ENCODE results near the gene MAOB.
A peak's percentile ranks its signal among the peaks of the same experiment; 100 is the strongest.
"Not testable (repeated sequence)": the region's sequence is repeated elsewhere in the genome, so short reads cannot be mapped to it uniquely, and the experiment has no call there.

MAOB gene

DNA sequence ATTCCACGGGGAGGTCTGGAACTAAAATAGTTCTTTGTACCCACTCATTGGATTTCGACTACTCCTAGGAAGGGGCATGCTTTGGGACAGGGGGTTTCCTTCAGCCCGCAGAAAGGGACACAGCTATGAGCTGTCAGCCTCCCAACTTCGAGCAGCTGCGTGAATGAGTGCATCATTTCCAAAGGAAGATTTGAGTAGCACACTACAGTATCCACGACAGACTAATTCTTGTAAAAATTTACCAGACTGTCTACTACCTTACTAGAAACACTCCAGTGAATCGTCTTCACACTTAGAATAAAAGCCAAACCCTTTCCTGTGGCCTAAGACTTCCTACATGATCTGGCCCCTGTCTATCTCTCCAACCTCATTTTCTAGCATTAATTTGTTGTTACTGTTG is 124.2 kb downstream of the MAOB start:
- DNase-seq (ENCODE audit: low read depth in 2 of 2, low spot score in 1 of 2): no peak

DNA sequence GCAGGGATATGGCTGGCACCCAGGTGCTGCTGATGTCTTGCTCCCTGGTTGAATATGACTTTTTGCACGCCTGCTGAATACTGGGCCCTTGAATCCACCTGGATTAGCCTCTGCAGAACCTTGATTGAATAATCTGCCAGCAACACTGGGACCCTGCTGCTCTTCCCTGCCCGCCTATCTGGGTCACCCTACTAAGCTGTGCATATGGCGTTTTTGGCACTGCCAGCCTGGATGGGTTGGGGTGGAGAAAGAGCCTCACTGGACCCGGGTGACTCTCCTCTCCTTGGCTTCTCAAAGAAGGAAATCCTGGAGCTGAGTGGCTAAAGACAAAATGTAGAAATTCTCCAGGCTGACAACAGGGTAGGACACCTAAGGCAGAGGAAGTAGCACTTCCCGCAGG is 126.2 kb downstream of the MAOB start:
- no peak for DNase-seq (ENCODE audit: low read depth in 2 of 2, low spot score in 1 of 2)

DNA sequence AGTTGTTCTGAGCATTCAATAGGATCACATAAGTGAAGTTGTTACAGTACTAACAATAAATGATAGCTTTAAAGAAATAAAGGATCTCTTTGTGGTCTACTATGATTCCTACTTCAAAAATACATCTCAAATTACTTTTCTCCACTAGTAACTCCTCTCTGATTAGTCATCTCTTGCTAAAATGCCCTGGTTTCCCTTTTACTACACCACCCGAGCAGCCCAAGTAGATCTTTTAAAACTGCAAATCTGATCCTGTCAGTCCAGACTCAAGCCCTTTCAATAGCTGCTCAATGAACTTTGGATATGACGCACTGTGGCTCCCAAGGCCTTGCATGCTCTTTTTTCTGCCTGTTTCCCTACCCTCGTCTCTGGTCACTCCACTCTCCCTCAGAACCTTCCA is 128.6 kb downstream of the MAOB start:
- DNase-seq (ENCODE audit: low read depth in 2 of 2, low spot score in 1 of 2): no peak

DNA sequence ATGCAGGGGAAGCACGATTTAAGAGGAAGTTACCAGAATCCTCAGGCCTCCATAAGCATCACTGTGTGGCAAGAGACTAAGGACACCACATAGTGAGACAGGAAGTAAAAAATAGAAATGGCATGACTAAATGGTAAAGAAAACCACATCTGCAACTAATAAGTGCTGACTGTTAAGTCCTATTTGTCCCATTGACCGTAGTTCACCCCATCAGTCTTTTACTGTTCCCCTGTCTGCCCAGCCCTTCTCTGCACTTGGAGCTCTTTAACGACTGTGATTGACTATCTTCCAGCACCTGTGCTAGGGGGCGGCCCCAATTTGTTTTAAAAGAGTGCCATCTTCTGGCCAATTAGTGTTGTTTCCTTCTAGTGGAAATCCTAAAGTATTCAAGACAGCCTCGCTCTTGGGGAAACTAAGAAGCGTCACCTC is 132.0 kb downstream of the MAOB start:
- peak in 1 of 2 donors; percentile 9 for DNase-seq (ENCODE audit: low read depth in 2 of 2, low spot score in 1 of 2)

DNA sequence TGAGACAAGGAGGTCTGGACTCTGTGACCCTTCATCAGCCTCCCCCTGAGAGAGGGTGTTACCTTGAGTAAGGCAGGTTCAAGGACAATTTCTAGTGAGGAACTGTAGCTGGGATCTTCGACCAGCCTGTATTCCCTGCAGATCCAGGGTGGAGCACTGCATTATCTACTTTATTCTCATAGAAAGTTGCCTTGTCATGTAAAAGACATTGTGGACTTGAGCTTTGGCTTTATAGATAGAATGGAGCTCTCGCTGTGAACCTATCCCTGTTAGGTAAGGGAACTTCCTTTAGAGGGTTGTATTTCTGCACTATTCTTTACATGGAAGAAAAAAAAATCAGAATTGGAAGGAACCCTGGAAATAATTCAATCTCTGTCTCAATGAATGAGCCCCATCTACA is 134.8 kb downstream of the MAOB start:
- DNase-seq (ENCODE audit: low read depth in 2 of 2, low spot score in 1 of 2): no peak

DNA sequence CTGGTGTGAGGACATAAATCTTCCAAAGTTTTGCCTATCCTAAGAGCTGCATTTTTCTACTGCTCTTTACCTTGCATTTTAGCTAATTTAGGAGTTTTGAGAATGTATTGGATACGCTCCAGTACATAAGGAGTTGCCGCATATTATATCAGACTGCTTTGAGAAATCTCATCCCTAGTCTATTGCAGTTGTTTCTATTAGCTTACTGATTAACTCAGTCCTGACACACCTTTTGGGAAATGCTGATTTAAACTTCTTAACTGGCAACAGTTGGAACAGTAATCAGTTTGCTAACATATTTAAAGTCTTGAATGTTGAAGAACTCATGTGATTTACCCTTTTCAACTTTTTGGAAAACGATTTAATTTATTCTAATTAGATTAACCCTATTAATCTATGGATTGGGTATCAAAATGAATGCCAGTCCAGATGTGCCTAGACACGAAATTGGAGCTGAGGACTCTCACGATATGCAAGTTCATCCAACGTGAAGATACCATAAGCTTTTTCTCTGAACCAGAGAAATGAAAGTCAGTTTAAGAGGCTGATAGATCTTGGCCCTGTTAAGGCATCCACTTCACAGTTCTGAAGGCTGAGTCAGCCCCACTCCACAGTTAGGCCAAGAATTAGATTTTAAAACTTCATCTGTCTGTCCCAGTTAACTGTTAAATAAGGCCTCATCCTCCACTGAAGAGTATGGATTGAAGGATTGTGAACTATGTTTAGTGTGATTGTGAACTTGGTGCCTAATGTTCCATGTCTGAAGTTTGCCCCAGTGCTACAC is 136.1 kb downstream of the MAOB start:
- no peak for DNase-seq (ENCODE audit: low read depth in 2 of 2, low spot score in 1 of 2)

DNA sequence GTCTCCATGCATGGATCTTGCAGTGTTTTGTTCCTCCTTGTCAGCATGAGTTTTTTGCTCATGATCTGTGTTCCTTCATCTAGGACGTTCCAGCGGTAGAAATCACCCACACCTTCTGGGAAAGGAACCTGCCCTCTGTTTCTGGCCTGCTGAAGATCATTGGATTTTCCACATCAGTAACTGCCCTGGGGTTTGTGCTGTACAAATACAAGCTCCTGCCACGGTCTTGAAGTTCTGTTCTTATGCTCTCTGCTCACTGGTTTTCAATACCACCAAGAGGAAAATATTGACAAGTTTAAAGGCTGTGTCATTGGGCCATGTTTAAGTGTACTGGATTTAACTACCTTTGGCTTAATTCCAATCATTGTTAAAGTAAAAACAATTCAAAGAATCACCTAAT is 138.0 kb downstream of the MAOB start:
- DNase-seq (ENCODE audit: low read depth in 2 of 2, low spot score in 1 of 2): no peak

DNA sequence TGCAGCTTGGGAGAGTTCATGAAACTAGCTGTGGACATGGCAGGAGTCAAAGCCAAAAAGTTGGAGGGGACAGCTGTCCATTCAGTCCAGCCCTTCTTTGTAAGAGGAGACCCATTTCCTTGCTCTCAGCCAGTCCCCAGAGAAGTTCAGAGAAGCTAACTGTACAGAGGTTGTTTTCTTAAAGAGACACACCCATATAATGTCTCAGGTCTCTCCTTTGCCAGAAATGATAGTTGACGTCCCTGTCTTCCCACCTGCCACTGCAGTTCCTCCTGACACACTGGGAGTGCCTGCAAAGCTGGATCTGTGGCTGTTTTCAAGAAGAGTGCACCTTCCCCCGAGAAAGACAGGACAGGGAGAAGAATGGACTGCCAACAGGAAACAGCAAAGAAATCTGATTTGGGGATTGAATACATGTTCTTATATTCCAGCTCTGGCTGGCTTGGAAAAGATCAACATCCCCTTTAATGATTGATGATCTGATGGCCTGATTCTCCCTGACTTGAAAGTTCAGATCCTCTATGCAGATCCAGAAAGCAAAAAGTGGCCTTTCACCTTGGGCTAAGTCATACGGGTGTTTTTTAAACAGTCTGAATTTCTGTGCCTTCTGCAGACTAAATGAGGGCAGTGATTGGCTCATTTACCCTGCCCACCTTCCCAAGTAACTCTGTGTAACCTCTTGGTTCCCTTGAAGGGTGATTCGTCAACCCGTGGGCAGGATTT is 139.0 kb downstream of the MAOB start:
- DNase-seq (ENCODE audit: low read depth in 2 of 2, low spot score in 1 of 2): no peak

DNA sequence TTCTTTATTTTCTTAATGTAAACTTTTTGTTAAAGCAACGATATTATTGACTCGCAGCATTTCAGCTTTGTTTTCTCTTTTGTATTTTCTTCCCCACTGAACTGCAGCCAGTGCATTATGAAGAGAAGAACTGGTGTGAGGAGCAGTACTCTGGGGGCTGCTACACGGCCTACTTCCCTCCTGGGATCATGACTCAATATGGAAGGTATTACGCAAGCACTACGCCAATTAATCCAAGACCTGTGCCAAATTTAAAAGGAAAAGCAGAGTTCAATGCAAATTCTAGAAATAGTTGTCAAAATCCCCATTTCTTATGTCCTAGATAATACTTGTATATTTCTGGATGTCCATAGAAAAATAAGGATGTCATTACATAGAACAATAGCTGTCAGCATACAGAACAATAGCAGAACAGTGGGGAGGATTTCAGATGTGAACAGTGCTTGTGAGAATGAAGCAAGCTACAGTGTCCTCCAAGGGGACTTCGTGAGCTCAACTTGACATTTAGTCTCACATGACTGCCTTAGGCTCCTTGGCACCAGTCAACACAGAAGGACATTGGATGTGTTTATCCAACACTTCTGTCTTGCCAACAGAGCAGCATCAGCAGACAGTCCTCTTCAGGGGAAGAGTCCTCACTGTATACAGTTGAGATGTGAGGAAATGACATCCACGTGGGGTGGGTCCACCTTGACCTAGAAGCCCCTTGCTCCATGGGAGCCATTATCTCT is 140.2 kb downstream of the MAOB start:
- no peak for DNase-seq (ENCODE audit: low read depth in 2 of 2, low spot score in 1 of 2)

DNA sequence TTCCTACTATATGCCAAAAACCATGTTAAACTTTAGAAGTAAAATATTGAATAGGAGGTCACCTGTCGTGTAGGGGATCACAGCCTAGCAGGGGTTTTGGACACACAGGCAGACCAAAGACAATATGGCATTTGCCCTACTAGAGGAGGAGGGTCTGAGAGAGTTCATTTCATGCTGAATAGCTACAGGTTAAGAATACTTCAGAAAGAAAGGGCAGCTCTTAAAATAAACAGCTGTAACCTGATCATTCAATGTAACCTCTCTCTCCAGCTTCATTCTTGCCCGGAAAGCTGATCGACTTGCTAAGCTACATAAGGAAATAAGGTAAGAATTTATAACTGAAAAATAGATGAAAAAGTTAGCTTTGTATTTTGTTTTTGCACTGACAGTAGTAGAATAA is 146.3 kb downstream of the MAOB start:
- DNase-seq (ENCODE audit: low read depth in 2 of 2, low spot score in 1 of 2): no peak

DNA sequence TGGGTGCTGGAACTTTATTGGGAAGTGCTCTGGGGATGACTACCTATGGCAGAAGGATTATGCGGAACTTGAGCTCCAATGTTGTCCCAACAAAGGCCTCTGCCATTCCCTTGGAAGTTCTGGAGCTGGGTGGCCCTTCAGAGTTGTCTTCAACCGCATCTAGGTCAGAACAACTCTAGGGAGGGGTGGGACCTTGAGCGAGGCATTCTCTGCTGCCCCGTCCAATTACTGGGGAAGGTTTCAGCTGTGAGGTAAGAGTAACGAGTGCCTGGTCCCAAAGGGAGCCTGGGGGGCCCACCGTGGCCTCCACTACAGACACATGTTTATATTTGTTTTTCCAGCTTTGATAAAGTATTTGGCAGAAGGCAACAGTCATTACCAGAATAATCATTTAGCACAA is 146.7 kb downstream of the MAOB start:
- DNase-seq (ENCODE audit: low read depth in 2 of 2, low spot score in 1 of 2): no peak

DNA sequence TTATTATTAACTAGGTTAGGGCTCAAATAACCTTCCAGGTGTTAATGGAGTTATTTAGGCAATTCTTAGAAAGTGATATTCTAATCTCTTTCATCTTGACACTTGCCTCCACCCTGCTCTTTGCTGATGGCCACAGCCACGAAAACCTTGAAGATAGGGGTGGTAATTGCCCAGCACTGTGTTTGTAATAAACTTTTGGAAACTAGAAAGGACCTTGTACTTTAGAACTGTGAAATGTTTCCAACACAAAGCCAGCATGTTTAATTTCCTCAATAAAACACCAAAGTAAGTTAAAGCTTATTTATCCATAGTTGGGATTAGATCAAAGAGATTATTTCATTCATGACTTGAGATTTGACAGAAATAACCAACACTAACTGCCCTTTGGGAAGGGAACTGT is 147.8 kb downstream of the MAOB start:
- no peak for DNase-seq (ENCODE audit: low read depth in 2 of 2, low spot score in 1 of 2)

DNA sequence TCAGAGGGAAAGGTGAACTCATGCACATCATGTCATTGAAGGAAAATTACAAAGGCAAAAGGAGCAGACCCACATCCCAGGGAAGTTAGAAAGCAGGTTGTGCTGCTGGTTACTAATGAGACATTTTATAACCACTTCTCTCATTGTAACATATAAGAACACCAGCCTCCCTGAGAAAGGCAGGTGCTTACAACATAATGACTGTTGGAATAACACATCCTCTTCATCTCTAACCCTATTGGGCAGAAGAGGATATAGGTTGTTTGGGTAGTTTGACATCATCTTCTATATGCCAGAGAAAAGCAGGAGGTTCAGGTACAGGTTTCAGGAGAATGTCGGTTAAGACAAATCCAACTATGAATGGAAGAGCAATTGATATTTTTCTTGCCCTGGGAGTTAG is 148.6 kb downstream of the MAOB start:
- DNase-seq (ENCODE audit: low read depth in 2 of 2, low spot score in 1 of 2): no peak

DNA sequence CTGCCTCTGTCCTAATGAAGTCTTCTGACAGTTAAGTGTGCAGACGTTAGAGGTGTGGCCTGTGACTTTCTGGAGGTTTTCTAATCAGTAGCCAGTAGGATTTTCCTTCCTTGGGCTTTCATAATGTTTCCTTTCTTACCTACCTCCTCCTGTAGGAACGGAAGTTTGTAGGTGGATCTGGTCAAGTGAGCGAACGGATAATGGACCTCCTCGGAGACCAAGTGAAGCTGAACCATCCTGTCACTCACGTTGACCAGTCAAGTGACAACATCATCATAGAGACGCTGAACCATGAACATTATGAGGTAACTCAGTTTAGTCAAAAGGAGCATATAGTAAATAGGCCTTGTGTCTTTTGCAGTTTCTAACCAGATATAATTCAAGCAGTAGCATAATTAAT is 151.2 kb downstream of the MAOB start:
- DNase-seq (ENCODE audit: low read depth in 2 of 2, low spot score in 1 of 2): no peak

DNA sequence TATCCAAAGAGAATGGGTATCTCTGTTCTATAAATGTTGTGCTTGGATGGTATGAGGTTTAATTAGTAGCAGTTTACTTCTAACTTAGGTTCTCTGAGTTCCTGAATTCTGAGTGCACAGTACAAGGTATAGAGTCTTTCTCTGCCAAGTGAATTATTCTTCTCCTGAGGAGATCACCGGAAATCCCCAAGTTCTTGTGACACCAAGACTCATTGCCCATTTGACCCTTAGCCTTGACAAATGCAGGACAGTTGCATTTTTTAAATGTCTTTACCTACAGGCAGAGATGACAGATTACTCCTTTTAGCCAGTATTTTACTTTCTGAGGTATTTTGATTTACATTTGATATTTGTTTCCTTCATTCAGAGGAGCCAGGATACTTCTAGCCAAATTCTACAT is 153.3 kb downstream of the MAOB start:
- DNase-seq (ENCODE audit: low read depth in 2 of 2, low spot score in 1 of 2): no peak

DNA sequence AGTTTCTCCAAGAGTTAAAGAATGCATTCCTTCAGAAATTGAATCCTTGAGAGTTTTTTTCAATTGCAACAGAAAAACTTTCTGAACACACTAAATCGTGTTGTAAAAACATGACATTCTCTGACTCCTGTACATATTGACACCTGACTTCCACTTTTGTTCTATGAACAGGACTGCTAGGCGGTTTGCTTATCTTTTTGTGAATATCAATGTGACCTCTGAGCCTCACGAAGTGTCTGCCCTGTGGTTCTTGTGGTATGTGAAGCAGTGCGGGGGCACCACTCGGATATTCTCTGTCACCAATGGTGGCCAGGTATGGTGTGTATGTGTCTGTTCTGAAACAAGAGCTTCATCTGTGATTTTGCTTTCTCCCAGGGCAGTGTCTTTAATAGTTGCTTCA is 154.2 kb downstream of the MAOB start:
- no peak for DNase-seq (ENCODE audit: low read depth in 2 of 2, low spot score in 1 of 2)

DNA sequence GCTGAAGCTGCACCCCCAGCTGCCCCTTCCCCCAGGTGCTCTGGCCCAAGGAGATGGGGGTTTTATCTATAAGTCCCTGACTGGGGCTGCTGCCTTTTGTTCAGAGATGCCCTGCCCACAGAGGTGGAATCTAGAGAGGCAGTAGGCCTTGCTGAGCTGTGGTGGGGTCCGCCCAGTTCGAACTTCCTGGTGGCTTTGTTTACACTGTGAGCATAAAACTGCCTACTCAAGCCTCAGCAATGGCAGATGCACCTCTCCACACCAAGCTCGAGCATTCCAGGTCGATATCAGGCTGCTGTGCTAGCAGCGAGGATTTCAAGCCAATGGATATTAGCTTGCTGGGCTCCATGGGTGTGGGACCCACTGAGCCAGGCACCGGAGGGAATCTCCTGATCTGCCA is 155.0 kb downstream of the MAOB start:
- DNase-seq (ENCODE audit: low read depth in 2 of 2, low spot score in 1 of 2): not testable (repeated sequence)

DNA sequence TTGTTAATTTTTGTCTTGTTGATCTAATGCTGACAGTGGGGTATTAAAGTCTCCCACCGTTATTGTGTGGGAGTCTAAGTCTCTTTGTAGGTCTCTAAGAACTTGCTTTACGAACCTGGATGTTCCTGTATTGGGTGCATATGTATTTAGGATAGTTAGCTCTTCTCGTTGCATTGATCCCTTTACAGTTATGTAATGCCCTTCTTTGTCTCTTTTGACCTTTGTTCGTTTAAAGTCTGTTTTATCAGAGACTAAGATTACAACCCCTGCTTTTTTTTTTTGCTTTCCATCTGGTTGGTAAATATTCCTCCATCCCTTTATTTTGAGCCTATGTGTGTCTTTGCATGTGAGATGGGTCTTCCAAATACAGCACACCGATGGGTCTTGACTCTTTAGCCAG is 157.0 kb downstream of the MAOB start:
- not testable (repeated sequence) for DNase-seq (ENCODE audit: low read depth in 2 of 2, low spot score in 1 of 2)

DNA sequence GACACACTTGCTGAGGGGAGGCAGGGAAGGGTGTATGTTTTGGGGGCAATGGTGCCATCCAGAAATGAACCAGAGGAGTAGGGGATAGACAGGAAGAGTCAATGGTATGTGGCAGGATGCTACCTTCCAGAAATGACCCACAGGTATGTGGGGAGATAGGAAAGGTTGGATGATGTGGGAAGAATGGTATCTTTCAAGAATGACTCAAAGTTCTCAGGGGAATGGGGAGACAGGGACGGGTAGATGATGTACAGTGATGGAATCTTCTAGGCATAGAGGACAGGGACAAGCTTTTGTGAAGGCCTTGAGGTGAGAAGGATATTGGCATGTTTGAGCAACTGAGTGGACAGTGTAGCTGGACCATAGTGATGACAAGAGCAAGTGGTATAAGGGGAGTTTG is 161.3 kb downstream of the MAOB start:
- no peak for DNase-seq (ENCODE audit: low read depth in 2 of 2, low spot score in 1 of 2)

DNA sequence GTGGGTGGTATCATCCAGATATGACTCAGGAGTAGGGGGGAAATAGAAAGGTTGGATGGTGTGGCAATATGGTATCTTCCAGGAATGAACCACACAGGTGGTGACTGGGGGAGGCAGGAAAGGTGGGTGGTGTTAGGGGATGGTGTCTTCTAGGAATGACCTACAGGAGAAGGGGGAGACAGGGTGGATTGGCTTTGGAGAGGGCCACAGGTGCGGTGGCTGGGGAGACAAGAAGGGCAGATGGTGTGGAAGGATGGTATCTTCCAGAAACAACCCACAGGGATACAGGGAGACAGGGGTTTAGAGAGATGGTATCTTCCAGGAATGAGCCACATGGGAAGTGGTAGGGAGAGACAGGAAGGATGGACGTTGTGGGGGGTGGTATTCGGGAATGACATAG is 162.2 kb downstream of the MAOB start:
- no peak for DNase-seq (ENCODE audit: low read depth in 2 of 2, low spot score in 1 of 2)

DNA sequence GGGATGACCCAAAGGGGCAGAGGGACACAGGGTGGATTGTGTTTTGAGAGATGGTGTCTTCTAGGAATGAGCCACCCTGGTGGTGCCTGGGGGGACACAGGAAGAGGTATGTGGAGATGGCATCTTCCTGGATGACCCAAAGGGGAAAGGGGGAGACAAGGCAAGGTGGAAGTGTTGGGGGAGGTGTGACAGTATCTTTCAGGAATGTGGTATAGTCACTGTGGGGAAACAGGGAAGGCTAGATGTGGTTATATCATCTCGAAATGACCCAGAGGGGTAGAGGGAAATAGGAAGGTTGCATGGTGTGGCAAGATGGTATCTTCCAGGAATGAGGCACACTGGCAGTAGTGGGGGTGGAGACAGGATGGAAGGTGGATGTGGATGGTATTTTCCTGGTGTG is 163.3 kb downstream of the MAOB start:
- no peak for DNase-seq (ENCODE audit: low read depth in 2 of 2, low spot score in 1 of 2)

DNA sequence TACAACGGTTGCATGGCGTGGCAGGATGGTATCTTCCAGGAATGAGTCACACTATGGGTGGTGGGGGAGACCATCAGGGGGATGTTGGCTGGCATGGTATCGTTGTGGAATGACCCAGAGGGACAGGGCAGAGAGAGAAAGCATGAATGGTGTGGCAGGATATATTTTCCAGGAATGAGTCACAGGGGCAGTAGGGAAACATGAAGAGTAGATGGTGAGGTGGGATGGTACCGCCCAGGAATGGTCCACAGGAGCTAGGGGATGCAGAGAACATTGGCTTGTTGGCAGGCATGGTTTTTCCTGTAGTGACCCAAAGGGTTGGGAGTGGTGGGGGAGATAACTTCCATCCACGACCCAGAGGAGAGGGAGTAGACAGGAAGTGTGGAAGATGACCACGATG is 163.7 kb downstream of the MAOB start:
- DNase-seq (ENCODE audit: low read depth in 2 of 2, low spot score in 1 of 2): no peak
